Measurements from ENCODE around the gene AKAP13. TPM values are rescaled to one million over a fixed set of nuclear protein-coding genes. Genes with fewer than 3 reads are reported as not detected.

Gene AKAP13
- total RNA-seq, 2 donors from 2014 or later: 87.3 to 106 TPM

DNA sequence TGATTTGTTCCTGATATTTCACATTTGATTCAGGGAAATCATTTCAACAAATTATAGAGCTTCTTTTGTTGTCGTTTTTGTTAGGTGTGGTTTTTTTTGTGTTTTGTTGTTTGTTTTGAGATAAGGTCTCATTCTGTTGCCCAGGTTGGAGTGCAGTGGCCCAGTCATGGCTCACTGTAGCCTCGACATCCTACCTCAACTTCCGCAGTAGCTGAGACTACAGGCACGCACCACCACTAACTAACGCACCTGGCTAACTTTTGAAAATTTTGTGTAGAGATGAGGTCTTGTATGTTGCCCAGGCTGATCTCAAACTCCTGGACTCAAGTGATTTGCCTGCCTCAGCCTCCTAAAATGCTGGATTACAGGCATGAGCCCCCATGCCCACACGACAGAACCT, 177.0 kb downstream of the AKAP13 start:
- Histone ChIP-seq H3K36me3 (no peaks in the 10 kb centered on the region), H3K4me3 (no peak overlapping the region), H3K4me1 (no peaks in the 10 kb centered on the region), H3K27me3 (no peaks in the 10 kb centered on the region), H3K27ac (no peak overlapping the region), H3K9me3 (no peaks in the 10 kb centered on the region), H3K9ac (ENCODE audit: low read depth in 2 of 2, low read length in 2 of 2) (no peak overlapping the region)
- intact Hi-C loops (cut with DNase I): no loop called here
- DNase-seq: no peak
- TF ChIP-seq, protein P1, sequence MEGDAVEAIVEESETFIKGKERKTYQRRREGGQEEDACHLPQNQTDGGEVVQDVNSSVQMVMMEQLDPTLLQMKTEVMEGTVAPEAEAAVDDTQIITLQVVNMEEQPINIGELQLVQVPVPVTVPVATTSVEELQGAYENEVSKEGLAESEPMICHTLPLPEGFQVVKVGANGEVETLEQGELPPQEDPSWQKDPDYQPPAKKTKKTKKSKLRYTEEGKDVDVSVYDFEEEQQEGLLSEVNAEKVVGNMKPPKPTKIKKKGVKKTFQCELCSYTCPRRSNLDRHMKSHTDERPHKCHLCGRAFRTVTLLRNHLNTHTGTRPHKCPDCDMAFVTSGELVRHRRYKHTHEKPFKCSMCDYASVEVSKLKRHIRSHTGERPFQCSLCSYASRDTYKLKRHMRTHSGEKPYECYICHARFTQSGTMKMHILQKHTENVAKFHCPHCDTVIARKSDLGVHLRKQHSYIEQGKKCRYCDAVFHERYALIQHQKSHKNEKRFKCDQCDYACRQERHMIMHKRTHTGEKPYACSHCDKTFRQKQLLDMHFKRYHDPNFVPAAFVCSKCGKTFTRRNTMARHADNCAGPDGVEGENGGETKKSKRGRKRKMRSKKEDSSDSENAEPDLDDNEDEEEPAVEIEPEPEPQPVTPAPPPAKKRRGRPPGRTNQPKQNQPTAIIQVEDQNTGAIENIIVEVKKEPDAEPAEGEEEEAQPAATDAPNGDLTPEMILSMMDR (IDR thresholded peaks at IDR 0.05): no peak

DNA sequence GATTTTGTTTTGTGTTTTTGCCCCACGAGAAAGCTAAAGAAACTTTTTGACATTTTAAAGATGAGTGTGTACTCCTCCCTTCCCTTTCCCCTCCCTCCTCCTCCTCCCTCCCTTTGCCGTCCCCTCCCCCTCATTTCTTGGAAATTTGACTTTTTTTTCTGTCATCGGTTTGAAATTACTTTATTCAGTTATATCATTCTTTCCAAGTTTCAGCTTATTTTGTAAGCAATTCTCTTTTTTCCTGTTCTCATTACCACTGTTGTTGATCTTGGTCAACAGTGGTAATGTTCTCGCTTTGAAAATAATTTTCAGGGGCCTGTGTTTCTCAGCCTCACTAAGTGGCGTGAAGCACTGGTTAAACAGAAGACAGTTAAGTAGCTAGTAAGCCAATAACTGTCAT, 178.4 kb downstream of the AKAP13 start:
- H3K4me3 ChIP-seq: no peak overlapping the region
- H3K27me3 ChIP-seq: no peaks in the 10 kb centered on the region
- peaks cover 4% of the 10 kb centered on the region for H3K4me1 ChIP-seq
- no peak overlapping the region for H3K9ac ChIP-seq (ENCODE audit: low read depth in 2 of 2, low read length in 2 of 2)
- intact Hi-C loops (cut with DNase I): no loop called here
- no peak overlapping the region for H3K27ac ChIP-seq
- TF ChIP-seq, protein P1 (IDR thresholded peaks at IDR 0.05): no peak
- no peaks in the 10 kb centered on the region for H3K9me3 ChIP-seq
- no peaks in the 10 kb centered on the region for H3K36me3 ChIP-seq
- DNase-seq: no peak

DNA sequence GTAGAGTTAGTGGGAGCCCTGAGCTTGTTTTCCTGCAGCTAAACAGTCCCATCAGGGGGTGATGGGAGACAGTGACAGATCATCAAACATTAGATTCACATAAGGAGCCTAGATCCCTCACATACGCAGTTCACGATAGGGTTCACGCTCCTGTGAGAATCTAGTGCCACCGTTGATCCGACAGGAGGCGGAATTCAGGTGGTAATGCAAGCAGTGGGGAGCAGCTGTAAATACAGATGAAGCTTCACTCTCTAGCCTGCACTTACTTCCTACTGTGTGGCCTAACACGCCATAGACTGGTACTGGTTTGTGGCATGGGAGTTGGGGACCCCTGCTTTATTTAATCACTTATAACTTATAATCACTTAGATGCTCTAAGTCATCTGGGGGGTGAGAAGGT, 179.1 kb downstream of the AKAP13 start:
- no peaks in the 10 kb centered on the region for H3K9me3 ChIP-seq

DNA sequence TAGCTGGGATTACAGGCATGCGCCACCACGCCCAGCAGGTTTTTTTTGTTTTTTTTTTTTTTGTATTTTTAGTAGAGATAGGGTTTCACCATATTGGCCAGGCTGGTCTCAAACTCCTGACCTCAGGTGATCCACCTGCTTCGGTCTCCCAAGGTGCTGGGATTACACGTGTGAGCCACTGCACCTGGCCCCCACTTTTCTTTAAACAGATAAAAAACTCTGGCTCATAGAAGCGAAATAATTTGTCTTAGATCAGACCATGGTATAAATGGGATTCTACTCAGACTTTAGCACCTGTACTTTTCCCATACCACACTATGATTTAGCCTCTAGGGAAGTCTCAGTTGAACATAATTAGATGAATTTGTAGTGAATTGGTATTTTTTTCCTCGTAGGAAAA, 182.4 kb downstream of the AKAP13 start:
- intact Hi-C loops (cut with DNase I): no loop called here
- no peak overlapping the region for H3K4me3 ChIP-seq
- H3K4me1 ChIP-seq: peaks cover 5% of the 10 kb centered on the region
- H3K9ac ChIP-seq (ENCODE audit: low read depth in 2 of 2, low read length in 2 of 2): no peak overlapping the region
- DNase-seq: no peak
- H3K27ac ChIP-seq: peak overlapping the region; percentile 54
- no peaks in the 10 kb centered on the region for H3K9me3 ChIP-seq
- H3K27me3 ChIP-seq: no peaks in the 10 kb centered on the region
- no peaks in the 10 kb centered on the region for H3K36me3 ChIP-seq
- TF ChIP-seq, protein P1 (IDR thresholded peaks at IDR 0.05): no peak

More for the DNA sequence above, 179.1 kb downstream of the AKAP13 start:
- TF ChIP-seq, protein P1 (IDR thresholded peaks at IDR 0.05): no peak
- no peak overlapping the region for H3K27ac ChIP-seq
- H3K36me3 ChIP-seq: no peaks in the 10 kb centered on the region
- H3K27me3 ChIP-seq: no peaks in the 10 kb centered on the region
- H3K9ac ChIP-seq (ENCODE audit: low read depth in 2 of 2, low read length in 2 of 2): no peak overlapping the region
- intact Hi-C loops (cut with DNase I): no loop called here
- DNase-seq: no peak
- no peak overlapping the region for H3K4me3 ChIP-seq
- H3K4me1 ChIP-seq: peaks cover 5% of the 10 kb centered on the region

DNA sequence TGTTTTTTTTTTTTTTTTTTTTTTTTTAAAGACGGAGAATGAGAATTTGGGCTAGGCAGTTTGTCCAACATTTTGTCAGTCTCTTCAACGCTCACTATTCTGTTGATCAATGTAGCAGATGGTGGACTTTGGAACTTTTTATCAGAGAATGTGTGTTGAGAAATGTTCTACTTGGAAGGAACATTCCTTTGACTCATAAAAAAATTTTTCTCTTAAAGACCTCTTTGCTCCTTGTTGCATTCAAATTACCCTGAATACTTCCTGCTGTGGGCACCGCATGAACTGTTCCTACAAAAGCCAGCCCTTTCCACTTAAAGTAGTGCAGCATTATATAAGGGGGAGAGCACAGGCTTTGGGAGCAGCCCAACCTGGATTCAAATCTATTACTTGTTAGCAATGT, 182.9 kb downstream of the AKAP13 start:
- Histone ChIP-seq H3K4me1 (peaks cover 5% of the 10 kb centered on the region), H3K9me3 (no peaks in the 10 kb centered on the region), H3K27me3 (no peaks in the 10 kb centered on the region), H3K27ac (peak overlapping the region; percentile 54), H3K36me3 (no peaks in the 10 kb centered on the region), H3K9ac (ENCODE audit: low read depth in 2 of 2, low read length in 2 of 2) (peak overlapping the region in 1 of 2 donors; percentile 16), H3K4me3 (no peak overlapping the region)
- intact Hi-C loops (cut with DNase I): no loop called here
- no peak for DNase-seq
- TF ChIP-seq, protein P1 (IDR thresholded peaks at IDR 0.05): no peak

DNA sequence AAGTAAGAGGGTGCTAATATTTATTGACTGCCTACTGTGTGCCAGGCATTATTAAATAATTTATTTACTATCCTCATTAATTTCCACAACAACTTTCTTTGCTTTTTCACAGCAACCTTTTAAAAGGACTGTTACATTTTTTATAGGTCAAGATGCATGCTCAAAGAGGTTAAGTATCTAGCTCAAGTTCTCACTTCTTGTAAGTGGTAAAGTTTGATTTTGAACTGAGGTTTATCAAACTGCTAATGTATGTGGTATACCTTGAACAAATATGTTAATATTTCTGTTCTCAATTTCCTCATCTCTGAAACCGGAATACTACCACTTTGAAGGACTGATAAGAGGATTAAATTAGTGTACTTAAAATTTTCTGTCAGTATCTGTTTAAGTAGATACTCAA, 183.3 kb downstream of the AKAP13 start:
- DNase-seq: no peak
- H3K27ac ChIP-seq: no peak overlapping the region
- H3K4me3 ChIP-seq: no peak overlapping the region
- H3K9me3 ChIP-seq: no peaks in the 10 kb centered on the region
- intact Hi-C loops (cut with DNase I): no loop called here
- H3K9ac ChIP-seq (ENCODE audit: low read depth in 2 of 2, low read length in 2 of 2): peak overlapping the region in 1 of 2 donors; percentile 16
- H3K27me3 ChIP-seq: no peaks in the 10 kb centered on the region
- peaks cover 5% of the 10 kb centered on the region for H3K4me1 ChIP-seq
- TF ChIP-seq, protein P1 (IDR thresholded peaks at IDR 0.05): no peak
- no peaks in the 10 kb centered on the region for H3K36me3 ChIP-seq
